Neural progenitor cell (in vitro differentiated cells): ENCODE measurements around the gene PIGC. TPM values are rescaled to one million over a fixed set of nuclear protein-coding genes. Genes with fewer than 3 reads are reported as not detected.

Experiments
- DNase-seq: peaks from one replicate; pipeline ENCODE4 v3.0.0-alpha.2; 2016; ENCODE audit warnings: low spot score
- H2AFZ ChIP-seq: fragments of 200-600 bp; sonication (generic); replicated peaks from 2 replicates; pipeline ENCODE4 v1.6.1; 2016; ENCODE audit warnings: antibody characterized with exemption
- H3F3A ChIP-seq: fragments of 200-600 bp; sonication (generic); 2 replicates; pipeline ENCODE4 v1.6.1; 2016; ENCODE audit warnings: antibody characterized with exemption, low read depth
- H3K27ac ChIP-seq: fragments of 200-600 bp; sonication (generic); 2 replicates; pipeline ENCODE4 v1.5.1; 2016; ENCODE audit warnings: mild to moderate bottlenecking
- H3K27me3 ChIP-seq: fragments of 200-600 bp; sonication (generic); 2 replicates; pipeline ENCODE4 v1.6.1; 2016; ENCODE audit warnings: mild to moderate bottlenecking, moderate library complexity
- H3K36me3 ChIP-seq: fragments of 200-600 bp; sonication (generic); 2 replicates; pipeline ENCODE4 v1.5.1; 2016
- H3K4me1 ChIP-seq: fragments of 200-600 bp; sonication (generic); 2 replicates; pipeline ENCODE4 v1.6.1; 2016; ENCODE audit warnings: mixed run types
- H3K4me2 ChIP-seq: fragments of 200-600 bp; sonication (generic); 2 replicates; pipeline ENCODE4 v1.6.1; 2016
- H3K4me3 ChIP-seq: fragments of 200-600 bp; sonication (generic); 2 replicates; pipeline ENCODE4 v1.5.1; 2016
- H3K79me2 ChIP-seq: fragments of 200-600 bp; sonication (generic); 2 replicates; pipeline ENCODE4 v1.6.1; 2016; ENCODE audit warnings: low read depth
- H3K9ac ChIP-seq: fragments of 200-600 bp; sonication (generic); 2 replicates; pipeline ENCODE4 v1.6.1; 2016
- H3K9me3 ChIP-seq: fragments of 200-600 bp; sonication (generic); 2 replicates; pipeline ENCODE4 v1.5.1; 2016; ENCODE audit warnings: low read depth
- H4K20me1 ChIP-seq: fragments of 200-600 bp; sonication (generic); 2 replicates; pipeline ENCODE4 v1.6.1; 2016; ENCODE audit warnings: low read depth
- H3K27ac Mint-ChIP-seq: 3 replicates; pipeline ENCODE4 v1.8.0; 2021; ENCODE audit warnings: mixed read lengths
- H3K27me3 Mint-ChIP-seq: 2 replicates; pipeline ENCODE4 v1.8.0; 2022; ENCODE audit warnings: low read depth, mild to moderate bottlenecking, inconsistent platforms, moderate library complexity, mixed read lengths; ENCODE audit not compliant: insufficient read depth
- H3K36me3 Mint-ChIP-seq: 3 replicates; pipeline ENCODE4 v1.8.0; 2021; ENCODE audit warnings: mixed read lengths
- H3K4me1 Mint-ChIP-seq: 3 replicates; pipeline ENCODE4 v1.8.0; 2021; ENCODE audit warnings: mixed read lengths
- H3K4me3 Mint-ChIP-seq: 3 replicates; pipeline ENCODE4 v1.8.0; 2021; ENCODE audit warnings: mild to moderate bottlenecking, moderate library complexity, mixed read lengths
- H3K9me3 Mint-ChIP-seq: 3 replicates; pipeline ENCODE4 v1.8.0; 2020; ENCODE audit warnings: mixed read lengths
- CTCF ChIP-seq: fragments of 200-600 bp; sonication (generic); IDR thresholded peaks from 2 replicates; pipeline ENCODE4 v1.5.1; 2017; ENCODE audit warnings: antibody characterized with exemption, mild to moderate bottlenecking
- EZH2 ChIP-seq: fragments of 200-600 bp; sonication (generic); IDR thresholded peaks from 2 replicates; pipeline ENCODE4 v1.6.1; 2017; ENCODE audit warnings: antibody characterized with exemption, mild to moderate bottlenecking, moderate library complexity
- EZH2phosphoT487 ChIP-seq: fragments of 200-600 bp; sonication (generic); IDR thresholded peaks from 2 replicates; pipeline ENCODE4 v1.6.1; 2017; ENCODE audit warnings: antibody characterized with exemption
- total RNA-seq: library from RNA; depleted of rRNA; stranded (reverse); fragments of >200 nt; gene quantifications from 2 replicates; pipeline ENCODE4 v1.2.3, GENCODE V29; 2015; ENCODE audit warnings: low replicate concordance

PIGC gene
- total RNA-seq, 1 donor from 2014 or later: 39.4 TPM

- Histone ChIP-seq H3K4me2 (peak overlapping the region; percentile 40), H3K4me1 (peaks cover 31% of the 10 kb centered on the region), H3K4me3 (no peak overlapping the region), H3K79me2 (no peaks in the 10 kb centered on the region), H3K9me3 (no peaks in the 10 kb centered on the region), H3K36me3 (no peaks in the 10 kb centered on the region), H3K9ac (no peak overlapping the region), H4K20me1 (no peaks in the 10 kb centered on the region), H2AFZ (peak overlapping the region; percentile 89), H3F3A (peaks cover 23% of the 10 kb centered on the region), H3K27me3 (no peaks in the 10 kb centered on the region), H3K27ac (peak overlapping the region; percentile 56)
- no peaks in the 10 kb centered on the region for H3K36me3 Mint-ChIP-seq
- H3K27me3 Mint-ChIP-seq: peaks cover 6% of the 10 kb centered on the region
- H3K27ac Mint-ChIP-seq: peak overlapping the region; percentile 85
- peaks cover 54% of the 10 kb centered on the region for H3K4me1 Mint-ChIP-seq
- TF ChIP-seq CTCF: no peak
- TF ChIP-seq EZH2phosphoT487: no peak
- TF ChIP-seq EZH2: no peak
- H3K9me3 Mint-ChIP-seq: no peaks in the 10 kb centered on the region
- no peak overlapping the region for H3K4me3 Mint-ChIP-seq
- peak; percentile 28 for DNase-seq
Measured at GRCh38 chr1:172450524-172450885, 6.6 kb upstream of the PIGC start.

GRCh38 chr1:172449585-172450523, 6.0 kb upstream of the PIGC start:
- peaks cover 53% of the 10 kb centered on the region for H3K4me1 Mint-ChIP-seq
- peaks cover 6% of the 10 kb centered on the region for H3K27me3 Mint-ChIP-seq
- H3K27ac Mint-ChIP-seq: peak overlapping the region; percentile 85
- Histone ChIP-seq H4K20me1 (no peaks in the 10 kb centered on the region), H3K36me3 (no peaks in the 10 kb centered on the region), H3K27ac (no peak overlapping the region), H3K9ac (no peak overlapping the region), H2AFZ (peak overlapping the region; percentile 89), H3K4me2 (peak overlapping the region; percentile 40), H3K27me3 (no peaks in the 10 kb centered on the region), H3F3A (peaks cover 23% of the 10 kb centered on the region), H3K79me2 (no peaks in the 10 kb centered on the region), H3K4me3 (no peak overlapping the region), H3K4me1 (peaks cover 31% of the 10 kb centered on the region), H3K9me3 (no peaks in the 10 kb centered on the region)
- H3K9me3 Mint-ChIP-seq: no peaks in the 10 kb centered on the region
- H3K4me3 Mint-ChIP-seq: no peak overlapping the region
- no peaks in the 10 kb centered on the region for H3K36me3 Mint-ChIP-seq
- TF ChIP-seq EZH2phosphoT487 (no peak), CTCF (peak; percentile 75)
- DNase-seq: peak; percentile 86

GRCh38 chr1:172448995-172449584, 5.2 kb upstream of the PIGC start:
- no peak overlapping the region for H3K4me3 ChIP-seq
- H3K9ac ChIP-seq: no peak overlapping the region
- Mint-ChIP-seq H3K4me3 (no peak overlapping the region), H3K36me3 (no peaks in the 10 kb centered on the region), H3K27me3 (peaks cover 2% of the 10 kb centered on the region), H3K9me3 (no peaks in the 10 kb centered on the region), H3K4me1 (peaks cover 53% of the 10 kb centered on the region), H3K27ac (peak overlapping the region; percentile 39)
- DNase-seq: no peak
- peaks cover 31% of the 10 kb centered on the region for H3K4me1 ChIP-seq
- H3F3A ChIP-seq: peaks cover 23% of the 10 kb centered on the region
- H3K4me2 ChIP-seq: no peak overlapping the region
- no peak overlapping the region for H3K27ac ChIP-seq
- no peaks in the 10 kb centered on the region for H4K20me1 ChIP-seq
- TF ChIP-seq EZH2 (no peak), EZH2phosphoT487 (no peak), CTCF (no peak)
- H3K79me2 ChIP-seq: no peaks in the 10 kb centered on the region
- no peaks in the 10 kb centered on the region for H3K9me3 ChIP-seq
- H3K36me3 ChIP-seq: no peaks in the 10 kb centered on the region
- peak overlapping the region; percentile 89 for H2AFZ ChIP-seq
- H3K27me3 ChIP-seq: no peaks in the 10 kb centered on the region
